Measurements from ENCODE around the gene SDR39U1. TPM values are rescaled to one million over a fixed set of nuclear protein-coding genes. Genes with fewer than 3 reads are reported as not detected.
A peak's percentile ranks its signal among the peaks of the same experiment; 100 is the strongest.

Gene SDR39U1
- total and polyA plus RNA-seq, 4 experiments from 2014 or later = 43.2 to 109 (median 79.5) TPM

DNA sequence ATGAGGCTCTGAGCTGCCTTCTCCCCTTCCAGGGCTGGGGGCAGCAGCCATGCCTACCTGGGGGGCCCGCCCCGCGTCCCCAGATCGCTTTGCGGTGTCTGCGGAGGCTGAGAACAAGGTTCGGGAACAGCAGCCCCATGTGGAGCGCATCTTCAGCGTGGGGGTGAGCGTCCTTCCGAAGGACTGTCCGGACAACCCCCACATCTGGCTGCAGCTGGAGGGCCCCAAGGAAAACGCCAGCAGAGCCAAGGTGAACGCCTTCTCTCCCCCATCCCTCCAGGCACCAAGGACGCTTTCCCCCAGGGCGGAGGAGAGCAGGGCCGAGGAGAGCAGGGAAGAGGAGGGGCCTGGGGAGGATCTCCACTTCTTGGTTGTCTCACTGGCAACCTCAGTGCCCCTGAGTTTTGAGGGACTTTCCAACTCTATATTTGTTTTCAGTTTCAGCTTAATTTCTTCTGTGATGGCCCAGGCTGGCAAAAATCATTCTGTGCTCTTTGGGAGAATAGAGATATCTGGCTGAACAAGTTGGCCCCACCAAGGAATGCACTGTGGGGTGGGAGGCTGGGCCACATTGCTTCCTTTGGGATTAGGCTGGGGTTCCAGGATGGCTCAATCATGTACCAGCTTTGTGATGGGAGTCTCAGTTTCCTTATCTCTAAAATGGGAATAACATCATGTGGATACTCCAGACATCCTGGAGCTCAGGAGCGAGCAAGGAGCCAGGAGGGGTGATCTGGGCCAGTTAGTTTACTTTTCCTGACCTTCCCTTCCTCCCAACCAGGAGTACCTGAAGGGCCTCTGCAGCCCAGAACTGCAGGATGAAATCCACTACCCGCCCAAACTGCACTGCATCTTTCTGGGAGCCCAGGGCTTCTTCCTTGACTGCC, 11.7 kb downstream of the SDR39U1 start:
- Histone ChIP-seq H3K4me1 (ENCODE audit: insufficient read depth, low read length) (peaks cover 61% of the 10 kb centered on the region), H3K27me3 (ENCODE audit: insufficient read depth, low read length) (no peaks in the 10 kb centered on the region), H3K9me3 (ENCODE audit: control insufficient read depth in 1 of 2, low read length in 2 of 2) (no peaks in the 10 kb centered on the region), H3K27ac (ENCODE audit: low read depth, low read length) (peak overlapping the region; percentile 93), H3K4me3 (ENCODE audit: low read length in 2 of 2) (peak overlapping the region; percentile 87 to 97), H3K36me3 (ENCODE audit: insufficient read depth, low read length) (peaks cover 26% of the 10 kb centered on the region)
- Mint-ChIP-seq H3K9me3 (peaks cover 0 to 2% (median 0%) of the 10 kb centered on the region in 8 donors), H3K4me3 (peak overlapping the region; percentile 90 to 95 (median 92)), H3K36me3 (peaks cover 24 to 46% of the 10 kb centered on the region in 2 donors), H3K4me1 (peaks cover 31 to 68% (median 46%) of the 10 kb centered on the region in 4 donors), H3K27ac (peak overlapping the region; percentile 84 to 98 (median 96)), H3K27me3 (no peaks in the 10 kb centered on the region)
- intact Hi-C loops (cut with micrococcal nuclease) = loop anchor here (1.0 to 5.0 kb wide), 7 partner anchors 66 to 864 kb away; partner anchors contain the start of genes AP1G2, LTB4R and LTB4R2
- POLR2A ChIA-PET (ENCODE audit: partially characterized antibody) = interaction anchor here (0.7 to 11.1 kb wide), 46 partner anchors 7 to 1129 kb away, joined by 3 to 361 read pairs (median 5); partner anchors contain the start of genes ADCY4, CHMP4A, DCAF11 and DHRS1
- CTCF ChIA-PET (ENCODE audit: partially characterized antibody) = interaction anchor here (0.6 to 24.1 kb wide), 43 partner anchors 10 to 373 kb away, joined by 3 to 791 read pairs (median 5); partner anchors contain the start of genes ADCY4, CIDEB, DCAF11 and DHRS1
- DNase-seq = peak; percentile 52 to 80 (median 69)

DNA sequence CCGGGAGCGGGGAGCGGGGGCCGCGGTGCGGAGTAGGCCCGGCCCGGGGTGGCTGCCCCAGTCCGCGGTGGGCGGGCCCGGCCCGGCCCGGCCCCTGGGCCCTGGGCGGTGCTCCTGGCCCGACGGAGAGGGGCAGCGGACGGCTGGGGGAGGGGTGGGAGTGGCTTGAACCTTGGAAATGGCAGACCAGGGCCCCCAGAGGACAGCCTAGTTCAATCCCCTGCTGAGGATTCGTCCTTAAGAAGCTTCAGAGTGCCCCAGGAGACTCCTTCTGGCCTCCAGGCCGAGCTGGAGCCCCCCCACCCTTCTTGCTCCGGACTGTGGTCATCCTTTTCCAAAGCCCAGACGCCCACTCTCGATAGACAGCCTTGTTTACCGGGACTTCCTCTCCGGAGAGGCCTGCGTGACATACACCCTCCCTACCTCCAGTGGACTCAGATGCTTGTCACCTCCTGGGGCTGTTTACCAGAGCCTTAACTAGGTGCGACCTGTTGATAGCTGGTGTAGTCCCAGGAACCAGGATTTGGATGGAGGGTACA, 12.4 kb downstream of the SDR39U1 start:
- Histone ChIP-seq H3K4me3 (ENCODE audit: low read length in 2 of 2) (peak overlapping the region; percentile 87 to 97), H3K36me3 (ENCODE audit: insufficient read depth, low read length) (peaks cover 24% of the 10 kb centered on the region), H3K27me3 (ENCODE audit: insufficient read depth, low read length) (no peaks in the 10 kb centered on the region), H3K27ac (ENCODE audit: low read depth, low read length) (peak overlapping the region; percentile 93), H3K9me3 (ENCODE audit: control insufficient read depth in 1 of 2, low read length in 2 of 2) (no peaks in the 10 kb centered on the region), H3K4me1 (ENCODE audit: insufficient read depth, low read length) (peaks cover 66% of the 10 kb centered on the region)
- peak overlapping the region; percentile 90 to 95 (median 92) for H3K4me3 Mint-ChIP-seq
- peaks cover 20 to 40% of the 10 kb centered on the region in 2 donors for H3K36me3 Mint-ChIP-seq
- H3K27me3 Mint-ChIP-seq = no peaks in the 10 kb centered on the region
- H3K9me3 Mint-ChIP-seq = peaks cover 0 to 2% (median 0%) of the 10 kb centered on the region in 8 donors
- DNase-seq = peak; percentile 51 to 74 (median 57)
- intact Hi-C loops (cut with micrococcal nuclease) = loop anchor here (5.0 kb wide), 3 partner anchors 118 to 863 kb away; partner anchors contain the start of genes AP1G2, LTB4R and LTB4R2
- POLR2A ChIA-PET (ENCODE audit: partially characterized antibody) = interaction anchor here (0.6 to 11.1 kb wide), 49 partner anchors 8 to 1867 kb away, joined by 3 to 361 read pairs (median 5); partner anchors contain the start of genes ADCY4, CHMP4A, DCAF11 and DHRS1
- H3K4me1 Mint-ChIP-seq = peaks cover 35 to 68% (median 49%) of the 10 kb centered on the region in 4 donors
- H3K27ac Mint-ChIP-seq = peak overlapping the region; percentile 84 to 98 (median 96)
- CTCF ChIA-PET (ENCODE audit: partially characterized antibody) = interaction anchor here (1.0 to 24.1 kb wide), 17 partner anchors 10 to 372 kb away, joined by 3 to 791 read pairs (median 15); partner anchors contain the start of genes ADCY4, CIDEB, DHRS1 and LTB4R

DNA sequence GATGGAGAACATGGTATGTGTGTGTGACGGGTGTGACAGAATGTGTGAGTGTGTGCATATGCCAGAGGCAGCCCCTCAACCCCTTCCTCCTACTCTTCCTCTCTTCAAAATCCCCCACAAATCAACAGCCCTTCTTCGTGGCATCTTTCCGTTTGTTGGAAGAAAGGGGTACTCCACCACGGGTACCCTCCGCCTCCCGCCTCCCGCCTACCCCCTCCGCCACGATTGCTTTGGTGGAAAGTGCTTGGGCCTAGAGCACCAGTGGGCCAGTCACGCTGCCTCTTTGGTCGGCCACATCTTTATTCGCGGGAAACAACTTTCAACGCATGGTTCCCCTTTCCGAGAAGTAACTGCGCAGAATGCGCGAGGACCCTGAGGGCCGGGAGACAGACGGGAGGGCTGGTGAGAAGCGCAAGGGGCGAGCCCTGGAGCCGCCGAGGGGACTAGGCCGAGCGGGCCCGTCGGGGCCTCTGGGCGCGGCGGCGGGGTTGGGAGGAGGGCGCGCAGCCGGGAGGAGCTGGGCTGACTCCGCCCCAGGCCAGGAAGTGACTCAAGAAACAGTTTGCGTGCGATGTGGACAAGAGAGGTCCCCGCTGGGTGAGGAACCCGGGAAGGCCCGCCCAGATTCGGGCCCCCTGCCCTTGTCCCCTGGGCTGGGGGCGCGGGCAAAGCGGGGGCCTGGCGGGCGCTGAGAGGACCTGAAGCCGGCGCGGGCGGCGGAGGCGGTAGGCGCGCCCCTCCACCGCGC, 13.0 kb downstream of the SDR39U1 start, which contains the start of the genes CBLN3 and KHNYN:
TSS of gene CBLN3 (minus strand) at position 274 of the 748 bp plus-strand sequence. CDS start 614 bp downstream, outside the sequence.
TSS of gene KHNYN (plus strand) at position 560 of the 748 bp plus-strand sequence. CDS start 777 bp downstream, outside the sequence.
- peaks cover 35 to 65% (median 50%) of the 10 kb centered on the region in 4 donors for H3K4me1 Mint-ChIP-seq
- H3K27me3 ChIP-seq (ENCODE audit: insufficient read depth, low read length) = no peaks in the 10 kb centered on the region
- peak within 1 kb of the TSS; percentile 98 to 99 (median 98) for H3K27ac Mint-ChIP-seq
- POLR2A ChIA-PET (ENCODE audit: partially characterized antibody) = interaction anchor here (0.6 to 11.1 kb wide), 39 partner anchors 10 to 1866 kb away, joined by 3 to 361 read pairs (median 5); partner anchors contain the start of genes ADCY4, CHMP4A, DCAF11 and DHRS1
- CTCF ChIA-PET (ENCODE audit: partially characterized antibody) = interaction anchor here (1.0 to 24.1 kb wide), 11 partner anchors 12 to 372 kb away, joined by 3 to 791 read pairs (median 28); partner anchors contain the start of genes ADCY4, CIDEB, DHRS1 and LTB4R
- no peaks in the 10 kb centered on the region for H3K27me3 Mint-ChIP-seq
- H3K9me3 ChIP-seq (ENCODE audit: control insufficient read depth in 1 of 2, low read length in 2 of 2) = no peaks in the 10 kb centered on the region
- peaks cover 0 to 2% (median 0%) of the 10 kb centered on the region in 8 donors for H3K9me3 Mint-ChIP-seq
- peaks cover 69% of the 10 kb centered on the region for H3K4me1 ChIP-seq (ENCODE audit: insufficient read depth, low read length)
- peak; percentile 87 to 90 (median 89) for DNase-seq
- peak within 1 kb of the TSS; percentile 93 for H3K27ac ChIP-seq (ENCODE audit: low read depth, low read length)
- H3K36me3 ChIP-seq (ENCODE audit: insufficient read depth, low read length) = peaks cover 24% of the 10 kb centered on the region
- intact Hi-C loops (cut with micrococcal nuclease) = loop anchor here (1.0 to 5.0 kb wide), 6 partner anchors 13 to 862 kb away; partner anchors contain the start of genes AP1G2, LTB4R, LTB4R2 and RABGGTA
- H3K4me3 Mint-ChIP-seq = peak within 1 kb of the TSS; percentile 90 to 95 (median 92)
- peaks cover 18 to 34% of the 10 kb centered on the region in 2 donors for H3K36me3 Mint-ChIP-seq
- peak within 1 kb of the TSS; percentile 87 to 97 for H3K4me3 ChIP-seq (ENCODE audit: low read length in 2 of 2)

DNA sequence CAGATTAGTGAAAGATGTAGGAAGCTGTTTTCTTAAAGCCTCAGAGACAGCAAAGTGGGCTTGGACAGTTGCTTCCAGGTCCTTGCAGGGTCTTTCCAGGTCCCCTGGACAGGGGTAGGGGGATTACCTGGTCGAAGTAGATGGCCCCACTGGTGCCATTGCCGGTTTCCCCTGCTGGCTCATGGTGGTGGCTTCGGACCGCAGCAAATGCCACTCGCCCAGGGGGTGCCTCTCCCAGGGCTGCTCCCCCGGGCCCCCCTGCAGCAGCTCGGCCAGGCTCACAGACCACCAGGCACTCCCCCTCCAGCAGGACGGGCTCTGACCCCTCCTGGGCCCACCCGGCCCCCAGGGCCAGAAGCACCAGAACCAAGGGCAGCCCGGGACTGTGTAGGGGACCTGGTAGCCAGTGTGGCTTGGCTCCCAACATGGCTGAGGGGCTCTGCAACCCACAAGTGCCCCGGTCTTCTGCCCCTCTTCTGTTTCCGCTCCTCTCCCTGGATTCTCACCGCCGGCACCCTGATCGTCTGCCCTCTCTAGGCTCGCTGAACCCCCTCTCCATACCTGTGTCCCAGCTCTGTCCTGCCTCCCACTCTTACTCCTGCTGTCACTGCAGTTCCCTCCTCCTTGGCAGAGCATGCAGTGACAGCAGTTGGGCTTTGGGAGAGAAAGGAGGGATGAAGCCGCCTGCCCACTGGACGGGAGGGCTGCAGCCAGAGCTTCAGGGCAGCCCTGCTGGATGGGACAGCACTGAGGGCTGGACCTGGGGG, 13.8 kb downstream of the SDR39U1 start:
- peaks cover 69% of the 10 kb centered on the region for H3K4me1 ChIP-seq (ENCODE audit: insufficient read depth, low read length)
- H3K27ac Mint-ChIP-seq = peak overlapping the region; percentile 98 to 99 (median 98)

DNA sequence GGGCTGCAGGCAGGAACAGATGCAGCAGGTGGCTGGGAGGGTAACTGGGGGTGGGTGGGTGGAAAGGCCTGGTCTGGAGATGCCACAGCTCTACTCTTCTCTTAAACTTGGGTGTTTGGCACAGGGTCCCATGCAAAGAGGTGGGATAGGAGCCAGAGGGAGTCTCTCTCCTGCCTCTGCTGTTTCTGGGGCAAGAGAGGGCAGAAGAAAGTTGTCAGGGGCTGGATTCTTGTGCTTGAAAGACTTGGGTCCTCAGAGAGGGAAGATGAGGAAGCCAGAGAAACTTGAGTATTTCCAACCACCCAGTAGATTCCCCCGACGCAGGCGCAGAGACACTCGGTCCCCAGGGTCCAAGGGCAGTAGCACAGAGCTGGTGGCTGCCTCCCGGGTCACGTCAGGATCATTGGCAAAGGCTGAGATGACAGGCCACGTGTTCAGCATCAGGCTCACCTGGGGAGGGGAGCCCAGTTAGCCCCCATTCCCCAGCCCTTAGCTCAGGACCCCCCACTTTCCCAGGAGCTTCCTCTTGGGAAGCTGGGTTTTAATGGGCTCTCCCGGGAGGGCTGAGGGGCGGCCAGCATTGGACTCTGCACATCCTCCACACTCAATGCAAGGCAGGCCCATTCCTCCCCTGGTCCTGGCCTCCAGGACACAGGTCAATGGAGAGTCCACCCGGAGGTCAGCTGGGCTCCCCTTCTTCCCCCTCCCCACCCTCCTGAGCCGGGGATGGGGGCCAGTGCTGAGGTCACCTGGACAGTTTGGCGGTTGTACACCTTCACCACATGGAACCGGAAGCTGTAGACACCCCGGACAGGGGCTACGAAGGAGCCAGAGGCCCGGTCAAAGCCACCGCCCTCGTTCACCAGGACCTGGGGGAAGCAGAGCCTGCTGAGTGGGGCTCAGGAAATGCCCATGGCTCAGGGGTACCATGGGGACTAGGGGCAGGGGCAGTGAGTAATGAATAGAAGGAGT, 14.8 kb downstream of the SDR39U1 start:
- H3K27me3 Mint-ChIP-seq = no peaks in the 10 kb centered on the region
- H3K4me1 Mint-ChIP-seq = peaks cover 35 to 59% (median 46%) of the 10 kb centered on the region in 4 donors
- Histone ChIP-seq H3K9me3 (ENCODE audit: control insufficient read depth in 1 of 2, low read length in 2 of 2) (no peaks in the 10 kb centered on the region), H3K4me3 (ENCODE audit: low read length in 2 of 2) (no peak overlapping the region), H3K36me3 (ENCODE audit: insufficient read depth, low read length) (peaks cover 11% of the 10 kb centered on the region), H3K27me3 (ENCODE audit: insufficient read depth, low read length) (no peaks in the 10 kb centered on the region), H3K27ac (ENCODE audit: low read depth, low read length) (peak overlapping the region; percentile 3), H3K4me1 (ENCODE audit: insufficient read depth, low read length) (peaks cover 76% of the 10 kb centered on the region)
- peak overlapping the region; percentile 72 to 98 (median 86) for H3K27ac Mint-ChIP-seq
- peak overlapping the region in 7 of 8 donors; percentile 39 to 88 (median 51) for H3K4me3 Mint-ChIP-seq
- intact Hi-C loops (cut with micrococcal nuclease) = no loop called here
- H3K36me3 Mint-ChIP-seq = peaks cover 7 to 18% of the 10 kb centered on the region in 2 donors
- ChIA-PET CTCF (ENCODE audit: partially characterized antibody) (interaction anchor here (0.6 to 24.1 kb wide), 4 partner anchors 9 to 186 kb away, joined by 3 to 791 read pairs (median 23); partner anchors contain the start of genes ADCY4, RIPK3 and TINF2), POLR2A (ENCODE audit: partially characterized antibody) (interaction anchor here (0.8 to 11.1 kb wide), 9 partner anchors 9 to 314 kb away, joined by 3 to 361 read pairs (median 8); partner anchors contain the start of genes ADCY4, DCAF11, LTB4R and LTB4R2)
- no peak for DNase-seq
- H3K9me3 Mint-ChIP-seq = peaks cover 0 to 2% (median 0%) of the 10 kb centered on the region in 8 donors

More for the DNA sequence above, 13.8 kb downstream of the SDR39U1 start:
- DNase-seq = peak in 1 of 5 donors; percentile 38
- Histone ChIP-seq H3K27ac (ENCODE audit: low read depth, low read length) (peak overlapping the region; percentile 93), H3K27me3 (ENCODE audit: insufficient read depth, low read length) (no peaks in the 10 kb centered on the region), H3K4me3 (ENCODE audit: low read length in 2 of 2) (peak overlapping the region in 1 of 2 donors; percentile 87), H3K9me3 (ENCODE audit: control insufficient read depth in 1 of 2, low read length in 2 of 2) (no peaks in the 10 kb centered on the region), H3K36me3 (ENCODE audit: insufficient read depth, low read length) (peaks cover 20% of the 10 kb centered on the region)
- Mint-ChIP-seq H3K9me3 (peaks cover 0 to 2% (median 0%) of the 10 kb centered on the region in 8 donors), H3K36me3 (peaks cover 16 to 28% of the 10 kb centered on the region in 2 donors), H3K27me3 (no peaks in the 10 kb centered on the region), H3K4me1 (peaks cover 35 to 64% (median 50%) of the 10 kb centered on the region in 4 donors), H3K4me3 (peak overlapping the region in 7 of 8 donors; percentile 81 to 95 (median 89))
- intact Hi-C loops (cut with micrococcal nuclease) = loop anchor here (1.0 kb wide), 3 partner anchors 13 to 348 kb away; partner anchors contain the start of genes RABGGTA and SDR39U1
- ChIA-PET POLR2A (ENCODE audit: partially characterized antibody) (interaction anchor here (2.2 to 11.1 kb wide), 8 partner anchors 10 to 215 kb away, joined by 22 to 361 read pairs (median 64); partner anchors contain the start of genes ADCY4, CHMP4A, DHRS1 and LTB4R), CTCF (ENCODE audit: partially characterized antibody) (interaction anchor here (0.6 to 24.1 kb wide), 3 partner anchors 8 to 187 kb away, joined by 3 to 791 read pairs (median 42); partner anchors contain the start of genes ADCY4, RIPK3 and TINF2)

Measured in CD4-positive, alpha-beta memory T cell (primary cell).